Measurements from ENCODE around the gene USP40. TPM values are rescaled to one million over a fixed set of nuclear protein-coding genes. Genes with fewer than 3 reads are reported as not detected.
"Not testable (repeated sequence)": the region's sequence is repeated elsewhere in the genome, so short reads cannot be mapped to it uniquely, and the experiment has no call there.

The USP40 gene
- total RNA-seq, 4 donors from 2014 or later = 70.7 to 99.0 (median 85.7) TPM

DNA sequence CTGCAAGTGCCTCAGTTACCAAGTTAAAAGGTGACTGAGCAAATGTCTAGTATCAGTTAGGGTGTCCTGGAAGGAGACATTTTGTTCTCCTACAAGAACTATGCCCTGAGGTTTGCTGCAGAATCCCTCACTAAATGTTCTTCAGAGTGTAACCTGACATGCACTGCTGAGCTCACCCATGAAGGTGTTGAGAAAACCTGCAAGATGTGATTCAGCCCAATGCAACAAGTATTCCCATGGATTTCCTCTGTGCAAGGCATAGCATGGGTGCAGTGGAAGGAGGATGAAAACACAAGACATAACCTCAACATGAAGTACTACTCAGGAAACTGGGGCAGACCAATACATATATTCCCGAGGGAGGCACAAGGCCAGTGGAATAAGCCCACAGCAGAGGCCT, 35.5 kb upstream of the USP40 start:
- TF ChIP-seq POLR2A (IDR thresholded peaks at IDR 0.05) (no peak), CTCF (IDR thresholded peaks at IDR 0.05) (no peak)
- Histone ChIP-seq H3K4me1 (no peaks in the 10 kb centered on the region), H3K27ac (no peak overlapping the region), H3K36me3 (no peaks in the 10 kb centered on the region), H3K9me3 (no peaks in the 10 kb centered on the region), H3K4me3 (replicated peaks in 1 of 3) (no peak overlapping the region), H3K27me3 (no peaks in the 10 kb centered on the region)
- intact Hi-C loops (cut with DNase I) = no loop called here
- WGBS, 2 donors = 85 to 93% methylated on average over 1 of the region's 1 CpG
- DNase-seq = no peak

- WGBS, 2 donors = 75 to 80% methylated on average over 2 of the region's 2 CpGs
- Histone ChIP-seq H3K4me3 (replicated peaks in 1 of 3) (no peak overlapping the region), H3K4me1 (no peaks in the 10 kb centered on the region), H3K27me3 (no peaks in the 10 kb centered on the region), H3K36me3 (no peaks in the 10 kb centered on the region), H3K9me3 (no peaks in the 10 kb centered on the region), H3K27ac (no peak overlapping the region)
- intact Hi-C loops (cut with DNase I) = no loop called here
- TF ChIP-seq POLR2A (IDR thresholded peaks at IDR 0.05) = no peak
- TF ChIP-seq CTCF (IDR thresholded peaks at IDR 0.05) = no peak
- DNase-seq = no peak
These were observed 33.8 kb upstream of the USP40 start for GRCh38 chr2:233600386-233600785.

GRCh38 chr2:233598952-233599351, 32.4 kb upstream of the USP40 start:
- Histone ChIP-seq H3K36me3 (no peaks in the 10 kb centered on the region), H3K4me3 (replicated peaks in 1 of 3) (no peak overlapping the region), H3K9me3 (no peaks in the 10 kb centered on the region), H3K4me1 (no peaks in the 10 kb centered on the region), H3K27ac (no peak overlapping the region), H3K27me3 (no peaks in the 10 kb centered on the region)
- intact Hi-C loops (cut with DNase I) = no loop called here
- DNase-seq = no peak
- WGBS, 2 donors = 63 to 74% methylated on average over 3 of the region's 3 CpGs
- TF ChIP-seq CTCF (IDR thresholded peaks at IDR 0.05) (no peak), POLR2A (IDR thresholded peaks at IDR 0.05) (no peak)

- H3K9me3 ChIP-seq = no peaks in the 10 kb centered on the region
- H3K36me3 ChIP-seq = no peaks in the 10 kb centered on the region
- no peaks in the 10 kb centered on the region for H3K27me3 ChIP-seq
- H3K4me3 ChIP-seq (replicated peaks in 1 of 3) = no peak overlapping the region
- WGBS, 2 donors = 42 to 43% methylated on average over 1 of the region's 1 CpG
- DNase-seq = no peak
- intact Hi-C loops (cut with DNase I) = no loop called here
- H3K27ac ChIP-seq = no peak overlapping the region
- H3K4me1 ChIP-seq = no peaks in the 10 kb centered on the region
- TF ChIP-seq POLR2A (IDR thresholded peaks at IDR 0.05) (no peak), CTCF (IDR thresholded peaks at IDR 0.05) (no peak)
These were observed 30.9 kb upstream of the USP40 start for GRCh38 chr2:233597522-233597921.

GRCh38 chr2:233593201-233593600, 26.6 kb upstream of the USP40 start:
- Histone ChIP-seq H3K36me3 (no peaks in the 10 kb centered on the region), H3K4me1 (no peaks in the 10 kb centered on the region), H3K27me3 (no peaks in the 10 kb centered on the region), H3K4me3 (replicated peaks in 1 of 3) (no peak overlapping the region), H3K9me3 (no peaks in the 10 kb centered on the region), H3K27ac (no peak overlapping the region)
- intact Hi-C loops (cut with DNase I) = no loop called here
- 82 to 88% methylated on average over 8 of the region's 8 CpGs for WGBS, 2 donors
- no peak for TF ChIP-seq POLR2A (IDR thresholded peaks at IDR 0.05)
- no peak for DNase-seq

DNA sequence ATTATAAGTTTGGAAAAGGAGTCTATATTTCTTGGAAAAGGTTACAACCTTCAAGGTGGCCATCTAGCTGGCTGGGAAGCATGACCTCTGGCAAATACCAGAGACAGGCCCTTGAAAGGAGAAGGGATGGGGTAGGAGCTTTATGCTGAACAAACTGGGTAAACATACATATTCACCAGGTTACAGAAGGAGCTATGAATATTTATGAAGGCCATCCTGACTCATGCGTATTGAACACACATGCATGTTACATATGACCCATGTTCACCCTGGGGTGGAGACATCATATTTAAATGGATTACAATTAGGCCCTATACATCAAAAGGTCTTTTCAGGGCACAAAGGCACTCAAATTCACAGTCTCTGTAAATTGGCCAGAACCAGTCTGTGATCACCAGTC, 26.1 kb upstream of the USP40 start:
- H3K4me3 ChIP-seq (replicated peaks in 1 of 3); H3K27ac ChIP-seq; H3K4me1 ChIP-seq; H3K36me3 ChIP-seq; intact Hi-C loops (cut with DNase I); H3K9me3 ChIP-seq; DNase-seq; H3K27me3 ChIP-seq: not testable (repeated sequence)
- 100% methylated on average over 1 of the region's 1 CpG for WGBS, 2 donors

Measured in thyroid gland (tissue), 4 donors.